GM12878 (cell line): ENCODE data around the gene FETUB. TPM values are rescaled to one million over a fixed set of nuclear protein-coding genes. Genes with fewer than 3 reads are reported as not detected.
"Not testable (repeated sequence)": the region's sequence is repeated elsewhere in the genome, so short reads cannot be mapped to it uniquely, and the experiment has no call there.

Experiments
- ATAC-seq: fragments of 200-7000 bp; cut with Tn5 transposase; 3 replicates; pipeline ENCODE4 v1.9.1; 2020; ENCODE audit warnings: mild to moderate bottlenecking, moderate library complexity
- BruUV-seq: library from RNA; stranded (reverse); fragments of 400-500 nt; replicated peaks from 2 replicates; lab custom pipeline; 2021; lab: Mats Ljungman, UMichigan
- CTCF ChIA-PET: fragments of 300-600 bp; sonication (Branson Sonifier 250); formaldehyde crosslinking; extraction: SDS; loops from one replicate; lab custom pipeline; 2021; ENCODE audit warnings: inconsistent platforms; lab: Yijun Ruan, JAX
- POLR2A ChIA-PET: fragments of 350-600 bp; formaldehyde crosslinking; extraction: SDS; loops from one replicate; lab custom pipeline; 2021; ENCODE audit warnings: inconsistent platforms; lab: Charles Lee
- RAD21 ChIA-PET: fragments of 300-600 bp; sonication (Branson Sonifier 250); formaldehyde crosslinking; loops from one replicate; lab custom pipeline; 2023; ENCODE audit warnings: antibody characterized with exemption; ENCODE audit not compliant: unreplicated experiment; lab: Charles Lee
- SMC1A ChIA-PET: fragments of 300-600 bp; sonication (Branson Sonifier 250); formaldehyde crosslinking; loops from one replicate; lab custom pipeline; 2023; ENCODE audit not compliant: unreplicated experiment, uncharacterized antibody; lab: Charles Lee
- DNase-seq: peaks from one replicate; pipeline ENCODE4 v3.0.0-alpha.2; 2011; ENCODE audit warnings: low read depth, low spot score
- FAIRE-seq: peaks from 3 replicates; lab custom pipeline; 2011; peaks lifted over from hg19 to GRCh38; lab: Jason Lieb, UNC
- H2AFZ ChIP-seq: 2 replicates; pipeline ENCODE4 v1.6.0; 2011; ENCODE audit warnings: low read depth, low read length, control low read depth; ENCODE audit not compliant: control insufficient read depth
- H3K27ac ChIP-seq: 2 replicates; pipeline ENCODE4 v1.5.1; 2011; ENCODE audit warnings: control low read depth; ENCODE audit not compliant: control insufficient read depth, insufficient read depth
- H3K27me3 ChIP-seq, 2 experiments: replicated peaks in 1 of 2; 2 replicates each; pipeline versions ENCODE4 v1.6.0 to v1.6.1; 2011; ENCODE audit warnings: low read length in 1 of 2; ENCODE audit not compliant: control insufficient read depth in 2 of 2, insufficient read depth in 2 of 2
- H3K36me3 ChIP-seq, 2 experiments: 2 replicates each; pipeline ENCODE4 v1.5.1; 2011; ENCODE audit warnings: low read length in 1 of 2; ENCODE audit not compliant: control insufficient read depth in 2 of 2, insufficient read depth in 2 of 2
- H3K4me1 ChIP-seq: 2 replicates; pipeline ENCODE4 v1.6.1; 2011; ENCODE audit warnings: mild to moderate bottlenecking, low read length, moderate library complexity, mixed read lengths; ENCODE audit not compliant: control insufficient read depth, insufficient read depth
- H3K4me2 ChIP-seq: 2 replicates; pipeline ENCODE4 v1.6.0; 2011; ENCODE audit warnings: control low read depth; ENCODE audit not compliant: control insufficient read depth, insufficient read depth
- H3K4me3 ChIP-seq: fragments of 200-600 bp; sonication (generic); 2 replicates; pipeline ENCODE4 v1.5.1; 2016
- H3K79me2 ChIP-seq: 2 replicates; pipeline ENCODE4 v1.6.0; 2011; ENCODE audit warnings: low read length; ENCODE audit not compliant: control insufficient read depth, insufficient read depth
- H3K9ac ChIP-seq: 2 replicates; pipeline ENCODE4 v1.8.0; 2011; ENCODE audit warnings: low read length, control low read depth, mixed read lengths; ENCODE audit not compliant: control insufficient read depth, insufficient read depth
- H3K9me3 ChIP-seq: replicated peaks from 3 replicates; pipeline ENCODE4 v1.5.1; 2011; ENCODE audit warnings: mild to moderate bottlenecking, low read length; ENCODE audit not compliant: control insufficient read depth, insufficient read depth
- H4K20me1 ChIP-seq: 2 replicates; pipeline ENCODE4 v1.6.0; 2011; ENCODE audit not compliant: control insufficient read depth, insufficient read depth
- FOXM1 ChIP-seq: IDR thresholded peaks from 2 replicates; pipeline ENCODE4 v1.6.1; 2012; ENCODE audit warnings: low read depth, mild to moderate bottlenecking, inconsistent platforms, low read length, moderate library complexity
- MTA2 ChIP-seq: fragments of 450-650 bp; IDR thresholded peaks from 2 replicates; pipeline ENCODE4 v1.6.1; 2016; ENCODE audit warnings: low read depth, mild to moderate bottlenecking, moderate library complexity
- SIN3A ChIP-seq: IDR thresholded peaks from 2 replicates; pipeline ENCODE4 v1.6.1; 2012; ENCODE audit warnings: low read depth, low read length, improper control_type of control experiment
- SUZ12 ChIP-seq: fragments of 200-600 bp; sonication (generic); IDR thresholded peaks from one replicate; pipeline ENCODE4 v1.6.1; 2018; ENCODE audit warnings: antibody characterized with exemption, mild to moderate bottlenecking; ENCODE audit not compliant: unreplicated experiment
- YY1 ChIP-seq: IDR thresholded peaks from 2 replicates; pipeline ENCODE4 v1.6.1; 2011; ENCODE audit warnings: low read depth, mild to moderate bottlenecking, low read length
- WGBS: methylation state at CpG from one replicate; pipeline ENCODE4 v1.1.6; 2016; ENCODE audit warnings: low lambda C conversion rate; ENCODE audit not compliant: insufficient replicate concordance, insufficient coverage; ENCODE audit errors: missing lambda C conversion rate; 5-methylcytosine and 5-hydroxymethylcytosine counted together
- in situ Hi-C: fragments of 300-500 bp; cut with MboI; formaldehyde crosslinking; loops from 9 replicates; pipeline ENCODE4 v1.14.3; 2018; ENCODE audit warnings: mixed read lengths
- intact Hi-C: fragments of 100-400 bp; cut with micrococcal nuclease; formaldehyde crosslinking; loops from one replicate; pipeline ENCODE4 v1.14.2; 2022; ENCODE audit not compliant: unreplicated experiment
- polyA plus RNA-seq, 11 experiments: library from polyadenylated mRNA; depleted of rRNA in 4 of 11; unstranded in 6 of 11; stranded (reverse) in 5 of 11; fragments of >200 nt; fragmentation: Nextera tagmentation in 4 of 11; fragmentation: Illumina TruSeq in 1 of 11; extraction: Ambion mirVana in 4 of 11; extraction: Trizol in 1 of 11; gene quantifications; 1 replicate in 1 of 11; 2 replicates in 10 of 11; pipeline versions ENCODE4 v1.2.1 to v1.2.3, GENCODE V29; 2011 to 2016; ENCODE audit warnings: inconsistent platforms in 2 of 11, missing spikeins in 2 of 11, low read depth in 1 of 11
- total RNA-seq, 4 experiments: library from RNA; depleted of rRNA in 3 of 4; stranded (reverse); fragments of >200 nt in 3 of 4; fragmentation: Illumina TruSeq in 1 of 4; extraction: Trizol in 1 of 4; gene quantifications; 2 replicates each; pipeline versions ENCODE4 v1.2.1 to v1.2.3, GENCODE V29; 2013 to 2021
- TF ChIP-seq, protein P1 (sequence below): IDR thresholded peaks from 2 replicates; pipeline ENCODE4 v1.6.1; 2011; ENCODE audit warnings: low read depth, low read length, improper control_type of control experiment, borderline replicate concordance

The FETUB gene
- total and polyA plus RNA-seq, 10 of the 15 experiments (the other 5 are each of a cell fraction or from before 2014, with no cell fraction given): not detected

DNA sequence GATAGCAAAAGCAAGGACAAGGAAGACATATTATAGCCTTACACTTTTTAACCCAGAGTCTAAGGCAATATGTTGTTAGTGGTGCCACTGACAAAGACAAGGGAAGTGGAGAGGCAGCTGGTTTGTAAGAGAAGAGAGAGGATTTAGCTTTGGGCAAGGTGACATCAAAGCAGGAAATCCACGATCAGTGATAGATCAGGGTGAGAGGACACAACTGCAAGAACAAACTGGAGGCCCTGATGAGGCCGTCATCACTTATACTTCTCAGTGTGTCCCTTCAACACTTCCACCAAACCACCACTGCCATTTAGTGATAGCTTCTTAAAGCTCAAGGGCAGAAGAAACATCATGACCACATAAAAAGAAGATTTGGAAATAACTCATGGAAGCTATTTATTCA is 46.3 kb downstream of the FETUB start:
- intact Hi-C loops, H3K4me3 ChIP-seq, POLR2A ChIA-PET, H3K27ac ChIP-seq, H3K9ac ChIP-seq, H2AFZ ChIP-seq, H3K9me3 ChIP-seq, CTCF ChIA-PET, in situ Hi-C loops, BruUV-seq, DNase-seq, RAD21 ChIA-PET, H3K36me3 ChIP-seq, H3K79me2 ChIP-seq, FAIRE-seq, H3K4me1 ChIP-seq, H3K4me2 ChIP-seq, H4K20me1 ChIP-seq, H3K27me3 ChIP-seq, ATAC-seq: not testable (repeated sequence)
- 46% methylated on average over 2 of the region's 2 CpGs for WGBS
- SMC1A ChIA-PET: interaction anchor here (0.7 kb wide), 1 partner anchor 874 kb away, joined by 4 read pairs; no protein-coding TSS in a partner anchor

DNA sequence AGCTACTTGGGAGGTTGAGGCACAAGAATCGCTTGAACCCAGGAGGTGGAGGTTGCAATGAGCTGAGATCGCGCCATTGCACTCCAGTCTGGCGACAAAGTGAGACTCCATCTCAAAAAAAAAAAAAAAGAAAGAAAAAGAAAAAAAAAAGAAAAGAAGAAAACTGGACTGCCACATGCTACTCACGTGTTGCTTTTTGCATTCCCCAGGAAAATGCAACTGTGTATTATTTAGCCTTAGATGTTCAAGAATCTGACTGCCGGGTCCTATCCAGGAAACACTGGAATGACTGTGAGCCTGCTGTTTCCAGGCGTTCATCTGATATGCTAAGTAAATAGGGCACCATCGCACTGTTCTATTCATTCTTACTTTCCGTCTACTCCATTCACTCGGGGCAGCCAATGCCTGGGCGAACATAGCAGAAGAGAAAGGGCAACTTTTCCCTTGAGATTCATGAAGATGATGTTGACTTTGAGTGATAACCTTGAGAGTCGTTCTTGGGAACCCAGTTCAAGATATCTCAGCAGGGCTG is 47.0 kb downstream of the FETUB start:
- no TSS peak for BruUV-seq
- TF ChIP-seq MTA2 (no peak), YY1 (no peak), SUZ12 (no peak), SIN3A (no peak), FOXM1 (no peak)
- TF ChIP-seq, protein P1, sequence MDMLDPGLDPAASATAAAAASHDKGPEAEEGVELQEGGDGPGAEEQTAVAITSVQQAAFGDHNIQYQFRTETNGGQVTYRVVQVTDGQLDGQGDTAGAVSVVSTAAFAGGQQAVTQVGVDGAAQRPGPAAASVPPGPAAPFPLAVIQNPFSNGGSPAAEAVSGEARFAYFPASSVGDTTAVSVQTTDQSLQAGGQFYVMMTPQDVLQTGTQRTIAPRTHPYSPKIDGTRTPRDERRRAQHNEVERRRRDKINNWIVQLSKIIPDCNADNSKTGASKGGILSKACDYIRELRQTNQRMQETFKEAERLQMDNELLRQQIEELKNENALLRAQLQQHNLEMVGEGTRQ: no peak
- DNase-seq (no peak), FAIRE-seq (no peak), ATAC-seq (no peak)
- Histone ChIP-seq H2AFZ (no peak overlapping the region), H4K20me1 (no peaks in the 10 kb centered on the region), H3K4me2 (no peak overlapping the region), H3K27me3 (peaks cover 0 to 2% of the 10 kb centered on the region in 2 experiments; a peak in 1 of 4 replicates), H3K27ac (no peak overlapping the region), H3K9me3 (no peaks in the 10 kb centered on the region; the same call in 2 of the 3 replicates), H3K4me3 (no peak overlapping the region), H3K9ac (no peak overlapping the region), H3K36me3 (no peaks in the 10 kb centered on the region), H3K79me2 (no peaks in the 10 kb centered on the region), H3K4me1 (no peaks in the 10 kb centered on the region)
- intact Hi-C loops (no loop called here), in situ Hi-C loops (no loop called here)
- SMC1A ChIA-PET: interaction anchor here (0.7 kb wide), 1 partner anchor 874 kb away, joined by 4 read pairs; no protein-coding TSS in a partner anchor
- CTCF ChIA-PET: no interaction called here
- POLR2A ChIA-PET: no interaction called here
- RAD21 ChIA-PET: no interaction called here
- whole genome bisulfite sequencing: 68% methylated on average over 11 of the region's 12 CpGs

DNA sequence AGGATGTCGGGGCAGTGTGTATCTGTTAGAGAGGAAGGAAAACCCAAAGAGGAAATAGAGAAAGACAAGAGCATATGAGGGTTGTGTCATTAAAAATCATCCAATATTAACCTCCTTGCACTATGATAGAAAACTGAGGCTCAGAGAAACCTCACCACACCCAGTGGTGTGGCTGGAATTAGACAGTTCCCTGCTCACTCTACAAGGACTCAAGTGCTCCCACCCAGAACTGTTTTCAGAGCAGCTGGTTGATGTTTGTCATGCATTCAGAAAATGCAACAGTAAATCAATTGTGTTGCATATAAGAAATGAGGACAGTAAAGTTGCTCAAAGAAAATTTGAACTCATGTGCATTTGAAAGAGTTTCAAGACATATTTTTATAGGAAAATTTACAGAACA is 50.1 kb downstream of the FETUB start:
- ATAC-seq, RAD21 ChIA-PET, CTCF ChIA-PET, SMC1A ChIA-PET, in situ Hi-C loops, FAIRE-seq, H2AFZ ChIP-seq, H3K36me3 ChIP-seq, H3K4me3 ChIP-seq, BruUV-seq, H3K4me1 ChIP-seq, DNase-seq, intact Hi-C loops, H3K4me2 ChIP-seq, H3K27me3 ChIP-seq, H3K27ac ChIP-seq, H4K20me1 ChIP-seq, H3K79me2 ChIP-seq, POLR2A ChIA-PET, H3K9ac ChIP-seq, H3K9me3 ChIP-seq: not testable (repeated sequence)
- 67% methylated on average over 1 of the region's 1 CpG for WGBS
